Stimulated activated CD8-positive, alpha-beta memory T cell treated with anti-CD3 and anti-CD28 coated beads, Interleukin-12 subunit alpha, Interleukin-12 subunit beta, amount 100 ng/mL, for 24 hours (primary cell): ENCODE results near the gene WWOX.

Source experiments
- DNase-seq: peaks from one replicate; pipeline ENCODE4 v3.0.0-alpha.2; 2020; ENCODE audit errors: extremely low read depth

WWOX gene

DNA sequence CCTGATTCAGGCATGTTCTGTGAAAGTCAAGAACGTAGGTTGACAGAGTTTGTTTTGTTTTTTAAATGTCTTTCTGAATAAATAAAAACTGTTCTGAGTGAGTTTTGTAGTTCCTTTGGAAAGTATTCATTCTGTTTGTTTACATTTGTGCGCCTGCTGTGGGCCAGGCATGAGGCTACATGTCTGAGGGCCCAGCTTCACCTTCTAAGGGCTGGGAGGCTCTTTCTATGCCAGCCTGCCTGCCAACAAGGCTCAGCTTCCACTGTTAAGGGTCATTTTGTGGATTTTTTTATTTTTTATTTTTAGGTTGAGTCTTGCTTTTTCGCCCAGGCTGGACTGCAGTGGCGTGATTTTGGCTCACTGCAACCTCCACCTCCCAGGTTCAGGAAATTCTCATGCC lies 6.1 kb downstream of the WWOX start:
- DNase-seq = no peak

DNA sequence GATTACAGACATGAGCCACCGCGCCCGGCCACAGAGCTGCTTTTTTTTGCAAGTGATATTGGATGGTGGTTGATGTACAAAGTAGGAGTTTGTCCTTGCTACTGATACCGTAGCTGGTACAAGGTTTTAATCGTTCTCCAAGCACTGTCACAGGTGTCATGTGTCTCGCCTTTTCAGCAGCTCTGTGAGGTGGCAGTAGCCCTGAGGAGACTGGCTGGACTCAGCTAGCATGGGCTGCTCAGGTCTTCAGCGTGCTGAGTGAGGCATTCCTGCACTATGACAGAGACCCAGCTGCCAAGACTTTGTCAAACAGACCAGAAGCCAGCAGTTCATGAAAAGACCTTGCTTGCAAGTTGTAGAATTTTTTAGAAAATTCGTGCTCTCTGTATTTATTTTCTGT lies 7.2 kb downstream of the WWOX start:
- no peak for DNase-seq

DNA sequence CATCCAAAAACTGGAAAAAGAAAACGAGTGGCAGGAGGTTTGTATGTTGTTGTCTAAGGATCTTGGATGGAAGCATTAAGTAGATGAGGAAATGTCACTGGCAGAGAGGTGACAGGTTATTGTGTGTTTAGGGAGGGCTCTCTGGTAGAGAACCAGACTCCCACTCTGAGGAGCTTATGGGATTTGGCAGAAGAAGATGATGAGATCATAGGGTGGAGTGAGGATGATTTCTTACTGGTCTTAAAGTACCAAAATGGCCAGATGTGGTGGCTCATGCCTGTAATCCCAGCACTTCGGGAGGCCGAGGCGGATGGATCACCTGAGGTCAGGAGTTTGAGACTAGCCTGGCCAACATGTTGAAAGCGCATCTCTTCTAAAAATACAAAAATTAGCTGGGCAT lies 9.0 kb downstream of the WWOX start:
- DNase-seq = no peak

DNA sequence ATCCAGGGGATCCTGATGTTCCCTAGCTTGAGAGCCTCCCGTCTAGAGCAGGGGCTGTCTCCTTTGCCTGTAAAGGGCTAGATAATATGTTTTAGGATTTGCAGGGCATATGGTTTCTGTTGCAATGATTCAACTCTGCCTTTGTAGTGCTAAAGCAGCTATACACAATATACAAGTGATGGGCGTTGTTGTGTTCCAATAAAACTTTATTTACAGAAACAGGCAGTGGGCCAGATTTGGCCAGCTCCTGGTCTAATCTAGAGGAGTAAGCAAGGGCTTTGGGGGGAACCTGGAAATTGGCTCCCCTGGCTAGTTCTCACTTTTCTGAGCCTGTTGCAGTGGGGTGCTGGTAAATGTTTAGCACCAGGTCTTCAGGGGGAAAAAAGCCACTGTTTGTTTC lies 13.8 kb downstream of the WWOX start:
- no peak for DNase-seq

DNA sequence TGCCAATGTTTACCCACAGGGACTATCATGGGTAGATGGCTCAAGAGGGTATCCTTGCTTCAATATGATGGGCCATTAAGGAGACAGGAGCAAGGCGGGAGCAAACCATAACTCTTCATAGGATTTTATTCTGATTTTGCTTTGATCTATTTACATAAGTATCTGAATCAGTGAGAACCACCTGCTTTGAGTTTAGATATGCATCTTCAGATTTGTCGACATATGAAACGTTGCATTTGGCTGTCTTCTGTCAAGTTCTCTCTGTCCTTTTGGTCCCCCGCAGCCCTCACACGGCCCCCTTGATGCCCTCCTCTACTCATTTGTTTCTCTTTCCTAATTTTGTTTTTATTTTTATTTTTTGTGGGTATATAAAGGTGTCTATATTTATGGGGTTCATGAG lies 16.2 kb downstream of the WWOX start:
- DNase-seq = no peak

DNA sequence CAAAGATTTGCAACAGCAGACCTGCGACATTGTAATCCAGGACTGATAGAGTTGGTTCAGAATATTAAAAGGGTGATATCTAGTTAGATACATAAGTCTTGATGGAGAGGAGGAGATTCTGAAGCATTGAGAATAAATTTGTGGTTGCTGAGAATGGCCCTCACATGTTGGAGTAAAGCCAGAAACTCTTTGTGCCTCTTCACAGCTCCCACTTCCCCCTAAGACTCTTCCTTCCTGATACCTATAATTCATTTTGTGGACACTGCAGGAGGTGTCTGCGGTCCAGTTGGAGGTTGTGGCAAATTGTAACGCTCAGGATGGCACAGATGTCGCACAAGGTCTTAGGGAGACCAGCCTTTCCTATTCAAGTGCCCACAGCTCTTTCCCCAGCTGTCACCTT lies 17.5 kb downstream of the WWOX start:
- no peak for DNase-seq

DNA sequence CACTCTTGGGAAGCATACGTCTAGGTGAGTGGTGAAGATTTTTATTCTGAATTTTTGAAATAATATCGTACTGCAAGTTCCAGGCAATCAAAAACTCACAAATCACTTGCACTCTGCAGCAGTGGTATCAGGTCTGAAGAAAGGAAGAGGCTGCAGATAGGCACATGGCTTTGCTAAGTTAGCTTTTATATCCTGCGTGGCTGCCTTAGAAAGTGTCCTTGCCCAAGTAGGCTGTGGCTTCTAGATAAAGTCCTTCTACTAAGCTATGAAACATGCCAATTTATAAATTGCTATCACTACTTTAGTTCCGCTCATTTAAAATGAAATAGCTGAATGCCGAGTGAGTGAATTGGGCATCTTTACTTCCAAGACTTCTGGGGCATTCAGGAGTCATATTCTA lies 17.9 kb downstream of the WWOX start:
- no peak for DNase-seq

DNA sequence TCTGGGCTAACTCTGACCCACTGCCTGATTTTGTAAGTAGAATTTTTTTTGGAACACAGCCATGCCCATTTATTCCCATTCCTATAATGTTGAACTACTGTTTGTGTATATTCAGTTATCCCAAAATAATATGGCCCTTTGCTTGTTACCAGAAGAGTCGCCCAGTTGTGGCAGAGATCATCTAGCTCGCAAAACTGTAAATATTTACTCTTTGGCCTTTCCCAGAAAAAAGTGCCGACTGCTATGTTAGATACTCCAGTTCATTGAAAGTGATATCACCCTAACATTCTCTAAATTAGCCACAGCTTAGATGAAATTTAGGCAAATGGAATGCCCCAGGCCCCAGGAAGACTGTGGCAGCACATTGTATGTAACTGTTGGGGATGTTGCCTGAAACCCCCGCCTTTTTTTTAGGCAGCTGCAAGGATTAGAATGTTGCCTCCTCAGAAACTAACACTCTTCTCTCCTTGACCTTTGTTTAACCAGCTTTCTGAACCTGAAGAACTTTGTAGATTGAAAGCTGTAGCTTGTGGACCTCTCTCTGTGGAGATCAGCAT lies 19.1 kb downstream of the WWOX start:
- DNase-seq = no peak

DNA sequence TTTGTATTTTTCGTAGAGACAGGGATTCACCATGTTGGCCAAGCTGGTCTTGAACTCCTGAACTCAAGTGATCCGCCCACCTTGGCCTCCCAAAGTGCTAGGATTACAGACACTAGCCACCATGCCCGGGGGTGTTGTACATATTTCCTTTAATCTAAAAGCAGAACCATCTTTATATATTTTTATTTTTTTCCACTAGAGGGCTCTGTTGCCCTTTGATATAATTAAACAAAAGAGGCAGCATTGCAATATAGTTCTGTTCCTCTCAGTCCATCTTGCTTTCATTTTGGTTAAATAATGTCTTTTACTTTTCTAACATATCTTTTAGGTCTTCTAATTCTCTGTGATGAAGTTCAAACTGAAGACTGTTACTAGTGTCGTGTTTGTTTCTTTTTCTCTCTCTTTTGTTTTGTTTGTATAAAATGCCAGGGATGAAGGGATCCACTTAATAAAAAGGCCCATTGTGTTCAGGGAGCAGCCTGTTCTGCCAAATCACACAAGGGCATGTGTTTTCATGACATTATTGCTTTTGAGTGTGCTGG lies 23.4 kb downstream of the WWOX start:
- no peak for DNase-seq

DNA sequence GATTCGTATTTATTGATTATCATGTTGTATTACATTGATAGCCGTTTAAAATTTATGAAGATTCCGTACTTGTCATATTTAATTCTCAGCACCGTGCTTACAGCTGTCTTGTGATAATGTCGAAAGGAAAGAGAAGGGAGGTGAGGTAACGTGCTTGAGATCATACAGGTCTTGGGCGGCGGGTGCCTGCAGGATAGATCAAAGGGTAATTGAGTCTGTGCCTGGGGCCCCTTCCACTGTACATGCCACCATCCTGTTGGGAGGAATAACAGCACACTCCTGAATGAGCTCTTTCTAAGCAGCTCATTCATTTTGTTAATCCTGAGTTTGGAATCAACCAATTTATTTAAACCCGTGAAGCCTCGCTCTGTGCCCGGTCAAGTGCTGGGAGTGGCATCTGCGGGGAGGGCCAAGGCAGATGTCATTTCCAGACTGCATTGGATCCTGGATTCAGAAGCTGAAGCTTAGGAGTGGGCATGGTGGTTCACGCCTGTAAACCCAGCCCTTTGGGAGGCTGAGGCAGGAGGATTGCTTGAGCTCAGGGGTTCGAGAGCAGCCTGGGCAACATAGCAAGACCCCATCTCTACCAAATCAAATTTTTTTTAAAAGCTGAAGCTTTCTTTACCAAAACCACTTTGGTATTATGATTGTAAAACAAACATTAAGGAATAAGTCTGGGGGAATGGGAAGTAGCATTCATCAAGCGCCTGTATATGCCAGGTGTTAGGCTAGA lies 25.8 kb downstream of the WWOX start:
- DNase-seq = no peak

DNA sequence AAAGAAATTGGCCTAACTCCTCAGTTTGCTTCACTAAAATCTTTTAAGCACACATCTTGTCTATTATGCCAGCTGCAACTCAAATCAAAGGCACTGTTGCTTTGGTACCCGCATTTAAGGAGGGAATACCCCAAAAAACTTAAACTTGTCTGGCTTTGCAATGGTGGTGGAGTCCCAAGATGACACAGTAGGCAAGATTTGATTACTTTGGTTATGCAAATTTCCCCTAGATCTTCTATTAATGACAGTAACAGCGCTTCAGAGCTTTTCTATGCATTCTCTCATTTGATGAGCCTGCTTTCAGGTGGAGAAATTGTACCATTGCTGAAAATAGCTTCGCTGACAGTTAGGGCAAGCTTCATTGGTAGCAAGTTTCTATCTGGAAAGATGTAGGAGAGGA lies 27.2 kb downstream of the WWOX start:
- no peak for DNase-seq

DNA sequence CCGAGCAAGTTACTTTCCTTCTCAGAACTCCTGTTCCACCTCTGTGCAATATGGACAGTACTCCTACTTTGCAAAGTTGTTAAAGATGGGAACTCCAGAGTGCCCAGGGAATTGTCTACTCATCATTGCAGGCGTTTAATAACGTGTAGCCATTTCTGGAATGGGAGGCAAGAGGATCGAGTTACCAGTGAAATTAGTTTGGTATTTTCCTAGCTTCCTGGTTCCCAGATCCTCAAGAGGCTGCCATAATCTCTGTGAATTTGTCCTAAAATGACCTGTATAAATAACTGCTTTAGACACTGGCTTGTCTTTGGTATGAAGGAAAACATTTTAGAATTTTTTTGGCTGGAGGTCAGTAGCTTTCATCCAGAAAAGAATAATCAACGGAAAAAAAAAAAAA lies 27.7 kb downstream of the WWOX start:
- DNase-seq = no peak

DNA sequence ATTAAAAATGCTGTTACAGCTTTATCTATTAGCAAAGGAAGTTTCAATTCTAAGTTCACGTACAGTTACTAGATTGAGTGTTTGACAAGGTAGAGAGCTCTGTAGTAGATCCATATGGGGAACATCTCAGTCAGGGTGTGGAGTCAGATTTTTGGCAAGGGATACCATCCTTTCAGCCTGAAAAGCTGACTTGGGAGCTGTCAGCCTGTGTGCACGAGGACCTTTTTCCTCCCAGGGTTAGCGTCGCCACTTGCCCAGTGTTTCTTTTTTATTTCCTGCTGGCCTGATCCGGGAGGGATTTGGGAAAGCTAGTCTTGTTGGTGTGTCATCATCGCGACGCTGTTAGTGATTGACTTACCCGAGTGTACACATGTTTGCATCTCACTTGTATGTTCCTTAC lies 29.5 kb downstream of the WWOX start:
- DNase-seq = no peak

DNA sequence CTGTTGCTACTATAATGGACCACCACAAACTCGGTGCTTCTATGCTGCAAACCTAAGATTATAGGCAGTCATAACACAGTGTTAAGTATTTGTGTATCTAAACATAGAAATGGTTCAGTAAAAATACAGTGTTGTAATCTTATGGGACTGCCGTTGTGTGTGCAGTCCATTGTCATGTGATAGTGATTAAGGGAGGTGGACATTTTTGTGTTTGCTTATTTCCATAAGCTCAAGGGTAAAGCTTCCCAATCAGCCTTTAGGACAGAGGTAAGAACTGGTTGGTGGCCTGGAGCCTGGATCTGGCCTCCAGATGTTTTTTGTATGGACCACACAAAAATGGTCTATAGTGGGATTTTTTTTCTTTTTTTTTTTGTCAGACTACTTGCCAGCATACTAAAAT lies 29.9 kb downstream of the WWOX start:
- DNase-seq = no peak

DNA sequence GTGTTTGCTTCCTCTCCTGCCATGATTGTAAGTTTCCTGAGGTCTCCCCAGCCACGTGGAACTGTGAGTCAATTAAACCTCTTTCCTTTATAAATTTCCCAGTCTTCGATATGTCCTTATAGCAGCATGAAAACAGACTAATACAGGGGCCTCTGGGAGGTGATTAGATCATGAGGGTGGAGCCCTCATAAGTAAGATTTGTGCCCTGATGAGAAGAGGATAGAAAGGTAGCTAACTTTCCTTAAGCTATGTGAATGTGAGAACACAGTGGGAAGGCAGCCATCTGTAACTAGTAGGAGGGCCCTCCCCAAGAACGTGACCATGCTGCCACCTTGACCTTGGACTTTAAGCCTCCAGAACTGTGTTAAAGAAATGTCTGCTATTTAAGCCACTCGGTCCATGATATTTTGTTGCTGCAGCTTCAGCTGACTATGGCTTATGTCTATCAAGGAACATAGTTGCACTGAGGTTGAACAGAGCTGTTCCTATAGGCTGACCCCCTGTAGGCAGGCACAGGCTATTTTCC lies 30.7 kb downstream of the WWOX start:
- no peak for DNase-seq

DNA sequence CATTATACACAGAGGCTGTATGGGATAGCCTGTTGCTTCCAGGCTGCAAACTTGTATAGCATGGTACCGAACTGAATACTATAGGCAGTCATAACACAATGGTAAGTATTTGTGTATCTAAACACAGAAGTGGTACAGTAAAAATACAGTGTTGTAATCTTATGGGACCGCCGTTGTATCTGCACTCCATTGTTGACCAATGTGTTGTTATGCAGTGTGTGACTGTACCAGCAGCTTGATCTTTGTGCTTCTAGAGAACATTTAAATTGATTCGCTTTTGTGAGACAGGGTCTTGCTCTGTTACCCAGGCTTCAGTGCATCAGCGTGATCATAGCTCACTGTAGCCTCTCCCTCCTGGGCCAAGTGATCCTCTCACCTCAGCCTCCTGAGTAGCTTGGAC lies 31.5 kb downstream of the WWOX start:
- DNase-seq = no peak

DNA sequence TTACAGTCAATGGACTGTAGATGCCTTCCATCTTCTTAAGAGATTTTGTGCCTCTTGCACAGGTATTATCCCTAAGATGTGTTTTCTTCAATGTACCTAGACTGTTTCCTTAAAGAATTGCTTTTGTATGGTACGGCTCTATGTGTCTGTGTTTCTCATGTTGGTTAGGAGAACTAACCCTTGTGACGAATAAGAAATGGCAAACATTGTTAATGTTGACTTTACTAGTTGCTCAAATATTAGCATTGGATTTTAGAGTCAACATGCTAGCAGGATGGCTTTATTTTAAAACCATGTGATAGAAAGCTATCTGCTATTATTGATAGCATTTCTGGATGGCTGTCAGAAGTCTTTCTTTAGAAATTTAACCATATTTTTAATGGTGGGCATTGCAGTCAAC lies 34.5 kb downstream of the WWOX start:
- DNase-seq = no peak

DNA sequence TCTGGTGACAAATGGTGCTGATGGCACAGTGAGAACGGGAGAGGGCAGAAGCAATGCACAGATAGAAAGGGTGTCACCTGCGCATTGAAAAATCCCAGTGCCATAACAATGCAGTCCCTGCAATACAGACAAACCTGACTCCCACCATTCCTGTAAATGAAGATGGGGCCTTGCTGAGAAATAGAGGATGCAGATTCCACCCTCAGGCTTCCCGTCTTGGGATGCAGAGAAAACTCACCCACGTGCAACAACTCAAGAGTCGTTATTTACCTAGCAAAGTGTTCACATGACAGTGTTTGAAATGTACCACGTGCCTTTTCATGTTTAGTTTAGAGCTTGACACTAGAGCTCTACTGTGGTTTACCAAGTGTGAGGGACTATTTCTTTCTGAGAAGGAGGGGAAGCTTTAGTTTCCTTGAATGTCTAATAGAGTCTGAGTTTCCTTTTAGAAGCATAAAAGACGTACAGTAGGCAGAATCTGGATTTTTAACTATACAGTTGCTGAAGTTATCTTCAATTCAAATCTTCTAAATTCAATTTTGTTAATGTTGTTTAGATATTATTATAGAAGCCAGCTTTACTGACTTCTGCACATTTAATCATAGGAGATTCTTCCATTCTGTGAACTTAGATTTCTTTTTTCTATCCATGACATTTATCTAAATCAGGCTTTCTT lies 35.6 kb downstream of the WWOX start:
- no peak for DNase-seq

DNA sequence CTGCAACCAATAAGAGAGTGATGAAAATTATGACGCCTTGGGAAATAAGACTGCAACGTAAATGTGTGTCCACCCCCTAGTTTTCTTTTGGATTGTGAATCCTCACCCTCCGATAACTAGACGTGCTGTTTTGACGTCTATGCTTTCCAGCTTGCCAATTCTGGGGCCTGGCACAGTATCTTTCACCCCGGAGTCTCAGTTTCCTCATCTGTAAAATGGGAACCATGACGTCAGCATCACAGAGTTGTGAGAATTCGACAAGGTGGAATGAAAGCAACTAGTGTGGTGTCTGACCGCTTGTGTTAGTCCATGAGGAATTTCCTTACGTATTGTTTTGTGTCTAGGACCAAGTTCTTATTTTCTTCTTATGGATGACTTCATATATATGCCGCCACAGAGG lies 37.7 kb downstream of the WWOX start:
- no peak for DNase-seq

DNA sequence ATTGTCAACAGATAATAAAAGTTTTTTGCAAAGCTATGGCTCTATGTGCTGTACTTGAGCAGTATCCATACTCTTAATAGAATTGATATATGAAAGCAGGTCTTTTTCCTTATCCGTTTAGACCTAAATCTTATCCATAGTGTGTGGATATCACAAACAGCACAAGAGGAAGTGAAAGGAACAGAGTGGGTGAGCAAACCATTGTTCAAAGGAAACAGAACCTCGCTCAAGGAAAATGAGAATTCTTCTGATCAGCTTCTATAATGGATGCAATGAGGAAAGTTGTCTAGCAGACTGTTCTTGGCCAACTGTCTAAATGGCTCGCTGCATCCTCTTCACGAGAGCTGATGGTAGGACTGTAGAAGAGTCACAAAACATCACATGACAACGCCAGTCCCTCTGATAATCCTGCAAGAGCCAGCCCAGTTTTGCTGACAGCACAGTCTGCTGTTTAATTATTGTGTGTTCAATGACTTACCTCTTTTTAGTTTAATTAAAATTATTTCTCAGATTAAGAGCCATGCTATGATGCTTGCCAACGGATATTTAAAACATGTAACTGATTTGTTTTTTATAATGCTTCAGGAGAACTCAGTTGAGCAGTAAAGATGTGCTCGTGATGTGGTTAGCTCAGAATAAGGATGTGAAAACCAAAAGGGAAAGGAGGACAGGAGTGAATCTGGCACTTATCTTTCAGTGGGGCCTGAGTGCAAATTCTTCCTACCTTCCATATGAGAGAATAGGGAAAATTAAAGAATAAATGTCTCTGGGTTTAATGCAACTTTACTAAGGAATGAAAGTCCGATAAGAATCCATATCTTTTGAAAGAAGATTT lies 38.5 kb downstream of the WWOX start:
- no peak for DNase-seq

DNA sequence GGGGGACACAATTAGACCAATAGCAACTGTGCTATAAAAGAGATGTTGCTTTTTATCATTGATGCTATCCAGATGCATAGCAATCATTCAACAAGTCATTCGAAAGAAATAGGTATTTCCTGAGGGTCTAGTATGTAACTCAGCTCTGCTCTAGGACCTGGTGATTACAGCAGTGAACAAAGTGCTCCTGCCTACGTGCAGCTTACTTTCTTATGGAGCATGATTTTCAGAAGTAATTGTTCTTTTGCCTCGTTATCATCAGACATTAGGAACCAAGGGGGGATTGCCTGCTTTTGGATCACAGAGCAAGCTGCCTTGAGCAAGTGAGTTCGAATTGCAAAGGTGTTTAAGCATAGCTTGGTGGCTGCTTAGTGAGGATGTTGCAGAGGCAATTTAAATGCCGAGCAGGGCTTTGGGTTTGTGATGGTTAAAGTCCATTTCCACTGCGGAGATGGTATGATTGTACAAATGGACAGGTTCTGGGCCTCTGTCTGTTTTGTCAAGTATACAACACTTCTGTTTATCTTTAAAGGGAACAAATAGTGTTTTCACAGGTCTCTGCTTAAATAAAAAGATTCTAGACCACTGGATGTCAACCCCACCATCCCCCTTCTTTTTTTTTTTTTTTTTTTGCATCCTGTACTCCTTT lies 41.5 kb downstream of the WWOX start:
- DNase-seq = no peak

DNA sequence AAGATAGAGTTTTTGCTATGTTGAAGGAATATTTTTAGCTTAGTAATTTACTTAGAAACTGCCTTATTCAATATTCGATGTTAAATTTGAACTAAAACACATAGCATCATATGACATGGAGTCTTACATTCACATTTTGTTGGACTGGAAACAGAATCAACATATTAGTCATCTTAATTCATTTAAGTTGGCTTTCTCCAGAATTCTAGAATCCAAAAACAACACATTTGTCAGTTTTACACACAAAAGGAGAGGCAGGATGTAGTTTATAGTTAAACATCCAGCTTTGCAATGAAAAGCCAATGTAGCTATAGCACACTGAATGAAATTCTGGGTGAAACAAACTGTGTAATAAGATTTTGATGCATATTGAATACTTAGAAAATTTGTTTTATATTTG lies 43.3 kb downstream of the WWOX start:
- no peak for DNase-seq
